Uterus (tissue), 2 donors: ENCODE measurements around the gene C20orf204.

Source experiments
- CTCF ChIP-seq, 4 experiments: fragments of 200-600 bp in 2 of 4; fragments of 450-650 bp in 2 of 4; sonication (generic) in 2 of 4; IDR thresholded peaks; one replicate each; pipeline ENCODE4 v1.5.1; 2016 to 2019; ENCODE audit warnings: antibody characterized with exemption in 4 of 4, mild to moderate bottlenecking in 2 of 4, moderate library complexity in 1 of 4
- POLR2A ChIP-seq, 2 donors: fragments of 450-650 bp; IDR thresholded peaks; one replicate each; pipeline ENCODE4 v1.6.1; 2016; ENCODE audit warnings: antibody characterized with exemption in 2 of 2, mild to moderate bottlenecking in 1 of 2, moderate library complexity in 1 of 2

GRCh38 chr20:64047968-64048401, 12.0 kb downstream of the C20orf204 start:
- no peak for TF ChIP-seq CTCF (IDR thresholded peaks at IDR 0.05)
- no peak for TF ChIP-seq POLR2A (IDR thresholded peaks at IDR 0.05)
